HepG2 (cell line): ENCODE measurements around the gene RTN1. TPM values are rescaled to one million over a fixed set of nuclear protein-coding genes. Genes with fewer than 3 reads are reported as not detected.
A peak's percentile ranks its signal among the peaks of the same experiment; 100 is the strongest.

ENCODE experiments used
- ATRX ChIP-seq: sonication (generic); formaldehyde crosslinking; IDR thresholded peaks from 2 replicates; pipeline ENCODE4 v1.4.0; 2020; ENCODE audit warnings: missing genetic modification reagents, borderline replicate concordance
- FOSL1 ChIP-seq: sonication (generic); formaldehyde crosslinking; IDR thresholded peaks from 2 replicates; pipeline ENCODE4 v1.9.0; 2021; ENCODE audit warnings: missing genetic modification reagents, borderline replicate concordance
- FOXO1 ChIP-seq: sonication (generic); formaldehyde crosslinking; IDR thresholded peaks from 2 replicates; pipeline ENCODE4 v1.4.0; 2020; ENCODE audit warnings: missing genetic modification reagents
- HBP1 ChIP-seq: IDR thresholded peaks from 2 replicates; pipeline ENCODE4 v1.6.1; 2016; ENCODE audit warnings: low read depth, control low read depth
- HMGXB4 ChIP-seq, 2 experiments: sonication (generic) in 1 of 2; formaldehyde crosslinking in 1 of 2; IDR thresholded peaks; 2 replicates each; pipeline versions ENCODE4 v1.4.0 to v1.6.1; 2018 to 2020; ENCODE audit warnings: missing genetic modification reagents in 2 of 2, borderline replicate concordance in 1 of 2, low read depth in 1 of 2, mild to moderate bottlenecking in 1 of 2, missing biosample characterization in 1 of 2
- MAZ ChIP-seq, 2 experiments: sonication (generic) in 1 of 2; formaldehyde crosslinking in 1 of 2; IDR thresholded peaks; 2 replicates each; pipeline versions ENCODE4 v1.5.0 to v1.6.1; 2012 to 2020; ENCODE audit warnings: low read depth in 2 of 2, mild to moderate bottlenecking in 2 of 2, borderline replicate concordance in 1 of 2, improper control_type of control experiment in 1 of 2, low read length in 1 of 2, missing genetic modification reagents in 1 of 2, moderate library complexity in 1 of 2
- MBD4 ChIP-seq: IDR thresholded peaks from 2 replicates; pipeline ENCODE4 v1.6.1; 2012; ENCODE audit warnings: low read length, inconsistent platforms, borderline replicate concordance
- RFXAP ChIP-seq: sonication (generic); formaldehyde crosslinking; IDR thresholded peaks from 2 replicates; pipeline ENCODE4 v1.4.0; 2020; ENCODE audit warnings: missing genetic modification reagents, borderline replicate concordance
- SIN3B ChIP-seq: fragments of 150-350 bp; IDR thresholded peaks from 2 replicates; pipeline ENCODE4 v1.6.1; 2014; ENCODE audit warnings: low read length
- TARDBP ChIP-seq: sonication (generic); formaldehyde crosslinking; IDR thresholded peaks from 2 replicates; pipeline ENCODE4 v1.8.0; 2022; ENCODE audit warnings: mild to moderate bottlenecking, missing genetic modification reagents
- TRIM22 ChIP-seq: fragments of 450-650 bp; IDR thresholded peaks from 2 replicates; pipeline ENCODE4 v1.6.1; 2017
- ZBTB4 ChIP-seq: sonication (generic); formaldehyde crosslinking; IDR thresholded peaks from 2 replicates; pipeline ENCODE4 v1.4.0; 2020; ENCODE audit warnings: missing genetic modification reagents, mild to moderate bottlenecking, borderline replicate concordance
- ZNF10 ChIP-seq: sonication (generic); formaldehyde crosslinking; IDR thresholded peaks from 2 replicates; pipeline ENCODE4 v1.4.0; 2020; ENCODE audit warnings: mild to moderate bottlenecking, low read depth, missing genetic modification reagents, borderline replicate concordance
- ZNF276 ChIP-seq: sonication (generic); formaldehyde crosslinking; IDR thresholded peaks from 2 replicates; pipeline ENCODE4 v1.4.0; 2020; ENCODE audit warnings: mild to moderate bottlenecking, low read depth, missing genetic modification reagents
- ZNF432 ChIP-seq: sonication (generic); formaldehyde crosslinking; IDR thresholded peaks from 2 replicates; pipeline ENCODE4 v1.5.0; 2020; ENCODE audit warnings: missing genetic modification reagents, mild to moderate bottlenecking, borderline replicate concordance
- ZNF878 ChIP-seq: sonication (generic); formaldehyde crosslinking; IDR thresholded peaks from 2 replicates; pipeline ENCODE4 v1.8.1; 2023; ENCODE audit warnings: mild to moderate bottlenecking, missing genetic modification reagents, moderate library complexity
- polyA plus RNA-seq, 8 experiments: library from polyadenylated mRNA; depleted of rRNA in 3 of 8; stranded (reverse) in 7 of 8; unstranded in 1 of 8; fragments of >200 nt; fragmentation: Illumina TruSeq in 4 of 8; extraction: Trizol in 4 of 8; gene quantifications; 2 replicates each; pipeline versions ENCODE4 v1.2.1 to v1.2.3, GENCODE V29; 2011 to 2016; ENCODE audit warnings: low read depth in 4 of 8, missing spikeins in 1 of 8, mixed read lengths in 1 of 8; ENCODE audit not compliant: insufficient read depth in 1 of 8
- total RNA-seq, 5 experiments: library from RNA; depleted of rRNA; stranded (reverse); fragments of >200 nt; fragmentation: Illumina TruSeq; extraction: Trizol; gene quantifications; 2 replicates each; pipeline ENCODE4 v1.2.3, GENCODE V29; 2016; ENCODE audit warnings: low read depth in 1 of 5

Gene RTN1
- total and polyA plus RNA-seq, 2 of the 13 experiments (the other 11 are each of a cell fraction or from before 2014, with no cell fraction given) = 0.04 to 0.18 TPM

GRCh38 chr14:59919570-59920377, 49.2 kb upstream of the RTN1 start, which contains the start of gene LRRC9 (continued):
- TF ChIP-seq ZBTB4 (CRISPR knock-in tag) (no peak), ZNF10 (CRISPR knock-in tag) (no peak), TRIM22 (no peak), RFXAP (CRISPR knock-in tag) (no peak), ZNF878 (CRISPR knock-in tag) (no peak), HBP1 (peak; percentile 77; the same call in 1 of the 2 replicates), SIN3B (no peak), ATRX (CRISPR knock-in tag) (no peak), TARDBP (CRISPR knock-in tag) (no peak), ZNF432 (CRISPR knock-in tag) (no peak), FOSL1 (CRISPR knock-in tag) (0 out of 2 replicates have a peak, but pooled peaks have one; percentile 24), FOXO1 (CRISPR knock-in tag) (peak; percentile 19; the same call in 1 of the 2 replicates), ZNF276 (CRISPR knock-in tag) (no peak), HMGXB4 (CRISPR knock-in tag; IDR thresholded peaks at IDR 0.05; ENCODE audit: borderline replicate concordance in 1 of 2, low read depth in 1 of 2) (peak in 1 of 2 experiments; percentile 51; a peak in 1 of 4 replicates), MAZ (IDR thresholded peaks at IDR 0.05; ENCODE audit: borderline replicate concordance, low read depth, low read length) (peak; percentile 42; the same call in 1 of the 2 replicates), MAZ (CRISPR knock-in tag; IDR thresholded peaks at IDR 0.05; ENCODE audit: low read depth) (no peak), MBD4 (no peak)
